GM12878 (cell line): Measurements from ENCODE around the gene CACNA1G. TPM values are rescaled to one million over a fixed set of nuclear protein-coding genes. Genes with fewer than 3 reads are reported as not detected.

Source experiments
- ATAC-seq: fragments of 200-7000 bp; cut with Tn5 transposase; 3 replicates; pipeline ENCODE4 v1.9.1; 2020; ENCODE audit warnings: mild to moderate bottlenecking, moderate library complexity
- BruUV-seq: library from RNA; stranded (reverse); fragments of 400-500 nt; replicated peaks from 2 replicates; lab custom pipeline; 2021; lab: Mats Ljungman, UMichigan
- CTCF ChIA-PET: fragments of 300-600 bp; sonication (Branson Sonifier 250); formaldehyde crosslinking; extraction: SDS; loops from one replicate; lab custom pipeline; 2021; ENCODE audit warnings: inconsistent platforms; lab: Yijun Ruan, JAX
- POLR2A ChIA-PET: fragments of 350-600 bp; formaldehyde crosslinking; extraction: SDS; loops from one replicate; lab custom pipeline; 2021; ENCODE audit warnings: inconsistent platforms; lab: Charles Lee
- RAD21 ChIA-PET: fragments of 300-600 bp; sonication (Branson Sonifier 250); formaldehyde crosslinking; loops from one replicate; lab custom pipeline; 2023; ENCODE audit warnings: antibody characterized with exemption; ENCODE audit not compliant: unreplicated experiment; lab: Charles Lee
- SMC1A ChIA-PET: fragments of 300-600 bp; sonication (Branson Sonifier 250); formaldehyde crosslinking; loops from one replicate; lab custom pipeline; 2023; ENCODE audit not compliant: unreplicated experiment, uncharacterized antibody; lab: Charles Lee
- DNase-seq: peaks from one replicate; pipeline ENCODE4 v3.0.0-alpha.2; 2011; ENCODE audit warnings: low read depth, low spot score
- FAIRE-seq: peaks from 3 replicates; lab custom pipeline; 2011; peaks lifted over from hg19 to GRCh38; lab: Jason Lieb, UNC
- H2AFZ ChIP-seq: 2 replicates; pipeline ENCODE4 v1.6.0; 2011; ENCODE audit warnings: low read depth, low read length, control low read depth; ENCODE audit not compliant: control insufficient read depth
- H3K27ac ChIP-seq: 2 replicates; pipeline ENCODE4 v1.5.1; 2011; ENCODE audit warnings: control low read depth; ENCODE audit not compliant: control insufficient read depth, insufficient read depth
- H3K27me3 ChIP-seq, 2 experiments: replicated peaks in 1 of 2; 2 replicates each; pipeline versions ENCODE4 v1.6.0 to v1.6.1; 2011; ENCODE audit warnings: low read length in 1 of 2; ENCODE audit not compliant: control insufficient read depth in 2 of 2, insufficient read depth in 2 of 2
- H3K36me3 ChIP-seq, 2 experiments: 2 replicates each; pipeline ENCODE4 v1.5.1; 2011; ENCODE audit warnings: low read length in 1 of 2; ENCODE audit not compliant: control insufficient read depth in 2 of 2, insufficient read depth in 2 of 2
- H3K4me1 ChIP-seq: 2 replicates; pipeline ENCODE4 v1.6.1; 2011; ENCODE audit warnings: mild to moderate bottlenecking, low read length, moderate library complexity, mixed read lengths; ENCODE audit not compliant: control insufficient read depth, insufficient read depth
- H3K4me2 ChIP-seq: 2 replicates; pipeline ENCODE4 v1.6.0; 2011; ENCODE audit warnings: control low read depth; ENCODE audit not compliant: control insufficient read depth, insufficient read depth
- H3K4me3 ChIP-seq: fragments of 200-600 bp; sonication (generic); 2 replicates; pipeline ENCODE4 v1.5.1; 2016
- H3K79me2 ChIP-seq: 2 replicates; pipeline ENCODE4 v1.6.0; 2011; ENCODE audit warnings: low read length; ENCODE audit not compliant: control insufficient read depth, insufficient read depth
- H3K9ac ChIP-seq: 2 replicates; pipeline ENCODE4 v1.8.0; 2011; ENCODE audit warnings: low read length, control low read depth, mixed read lengths; ENCODE audit not compliant: control insufficient read depth, insufficient read depth
- H3K9me3 ChIP-seq: replicated peaks from 3 replicates; pipeline ENCODE4 v1.5.1; 2011; ENCODE audit warnings: mild to moderate bottlenecking, low read length; ENCODE audit not compliant: control insufficient read depth, insufficient read depth
- H4K20me1 ChIP-seq: 2 replicates; pipeline ENCODE4 v1.6.0; 2011; ENCODE audit not compliant: control insufficient read depth, insufficient read depth
- ASH2L ChIP-seq: fragments of 300-600, 200-600 bp; sonication (generic); IDR thresholded peaks from 2 replicates; pipeline ENCODE4 v1.6.1; 2017; ENCODE audit warnings: low read depth, mild to moderate bottlenecking, borderline replicate concordance
- BMI1 ChIP-seq: fragments of 450-650 bp; IDR thresholded peaks from 2 replicates; pipeline ENCODE4 v1.6.1; 2016; ENCODE audit warnings: mild to moderate bottlenecking, moderate library complexity, borderline replicate concordance
- CEBPB ChIP-seq, 2 experiments: fragments of 150-350 bp in 1 of 2; IDR thresholded peaks; 2 replicates each; pipeline ENCODE4 v1.6.1; 2012 to 2014; ENCODE audit warnings: low read depth in 2 of 2, low read length in 2 of 2, borderline replicate concordance in 1 of 2, inconsistent platforms in 1 of 2
- POU2F2 ChIP-seq: IDR thresholded peaks from 3 replicates; pipeline ENCODE4 v1.6.1; 2011; ENCODE audit warnings: low read depth, mild to moderate bottlenecking, low read length, borderline replicate concordance
- RAD51 ChIP-seq: fragments of 450-650 bp; IDR thresholded peaks from 2 replicates; pipeline ENCODE4 v1.6.1; 2016; ENCODE audit warnings: moderate library complexity, mild to moderate bottlenecking, inconsistent platforms
- STAT1 ChIP-seq: fragments of 450-650 bp; conservative IDR thresholded peaks from 2 replicates; pipeline ENCODE4 v1.6.1; 2014; ENCODE audit warnings: antibody characterized with exemption, mild to moderate bottlenecking
- WGBS: methylation state at CpG from one replicate; pipeline ENCODE4 v1.1.6; 2016; ENCODE audit warnings: low lambda C conversion rate; ENCODE audit not compliant: insufficient replicate concordance, insufficient coverage; ENCODE audit errors: missing lambda C conversion rate; 5-methylcytosine and 5-hydroxymethylcytosine counted together
- in situ Hi-C: fragments of 300-500 bp; cut with MboI; formaldehyde crosslinking; loops from 9 replicates; pipeline ENCODE4 v1.14.3; 2018; ENCODE audit warnings: mixed read lengths
- intact Hi-C: fragments of 100-400 bp; cut with micrococcal nuclease; formaldehyde crosslinking; loops from one replicate; pipeline ENCODE4 v1.14.2; 2022; ENCODE audit not compliant: unreplicated experiment
- polyA plus RNA-seq, 11 experiments: library from polyadenylated mRNA; depleted of rRNA in 4 of 11; unstranded in 6 of 11; stranded (reverse) in 5 of 11; fragments of >200 nt; fragmentation: Nextera tagmentation in 4 of 11; fragmentation: Illumina TruSeq in 1 of 11; extraction: Ambion mirVana in 4 of 11; extraction: Trizol in 1 of 11; gene quantifications; 1 replicate in 1 of 11; 2 replicates in 10 of 11; pipeline versions ENCODE4 v1.2.1 to v1.2.3, GENCODE V29; 2011 to 2016; ENCODE audit warnings: inconsistent platforms in 2 of 11, missing spikeins in 2 of 11, low read depth in 1 of 11
- total RNA-seq, 4 experiments: library from RNA; depleted of rRNA in 3 of 4; stranded (reverse); fragments of >200 nt in 3 of 4; fragmentation: Illumina TruSeq in 1 of 4; extraction: Trizol in 1 of 4; gene quantifications; 2 replicates each; pipeline versions ENCODE4 v1.2.1 to v1.2.3, GENCODE V29; 2013 to 2021

CACNA1G gene
- total and polyA plus RNA-seq, 10 of the 15 experiments (the other 5 are each of a cell fraction or from before 2014, with no cell fraction given) = 0.03 to 0.15 TPM; not detected in 8

- TF ChIP-seq STAT1 (no peak), POU2F2 (no peak)
Measured at GRCh38 chr17:50564916-50565315, 4.4 kb downstream of the CACNA1G start (continued).

- no peak overlapping the region for H3K9ac ChIP-seq
- in situ Hi-C loops (no loop called here), intact Hi-C loops (no loop called here)
- ChIA-PET SMC1A (interaction anchor here (0.7 kb wide), 1 partner anchor 1464 kb away, joined by 4 read pairs; no protein-coding TSS in a partner anchor), CTCF (no interaction called here), POLR2A (interaction anchor here (0.6 to 0.7 kb wide), 2 partner anchors 24 to 25 kb away, joined by 3 to 4 read pairs; no protein-coding TSS in a partner anchor), RAD21 (no interaction called here)
- no peaks in the 10 kb centered on the region for H3K79me2 ChIP-seq
- H3K9me3 ChIP-seq = no peaks in the 10 kb centered on the region
- 21% methylated on average over 10 of the region's 10 CpGs for WGBS
- no peak for DNase-seq
- no peak for ATAC-seq
- no peak for TF ChIP-seq ASH2L
- TF ChIP-seq RAD51 = peak; percentile 20; the same call in 1 of the 2 replicates
- peak; percentile 85 for TF ChIP-seq BMI1
- TF ChIP-seq CEBPB (IDR thresholded peaks at IDR 0.05; ENCODE audit: borderline replicate concordance in 1 of 2, low read depth in 2 of 2, low read length in 2 of 2) = no peak
- H3K4me3 ChIP-seq = no peak overlapping the region
- H3K4me2 ChIP-seq = no peak overlapping the region
- H3K27me3 ChIP-seq = peaks cover 9 to 12% of the 10 kb centered on the region in 2 experiments
- no peak overlapping the region for H2AFZ ChIP-seq
- BruUV-seq = no TSS peak
- FAIRE-seq = no peak
- no peaks in the 10 kb centered on the region for H3K36me3 ChIP-seq
- no peaks in the 10 kb centered on the region for H4K20me1 ChIP-seq
- no peak overlapping the region for H3K27ac ChIP-seq
- H3K4me1 ChIP-seq = no peaks in the 10 kb centered on the region
Measured at GRCh38 chr17:50565402-50566350, 5.2 kb downstream of the CACNA1G start.
